H1 (cell line): ENCODE data around the gene PHLDB3. TPM values are rescaled to one million over a fixed set of nuclear protein-coding genes. Genes with fewer than 3 reads are reported as not detected.

Experiments
- CTCF ChIA-PET: fragments of 300-600 bp; sonication (Branson Sonifier 250); formaldehyde crosslinking; loops from one replicate; lab custom pipeline; 2021; ENCODE audit not compliant: partially characterized antibody; lab: Charles Lee
- POLR2A ChIA-PET: fragments of 300-600 bp; sonication (Branson Sonifier 250); formaldehyde crosslinking; loops from one replicate; lab custom pipeline; 2021; ENCODE audit warnings: inconsistent platforms; ENCODE audit not compliant: partially characterized antibody; lab: Charles Lee
- DNase-seq, 2 experiments: peaks; one replicate each; pipeline versions ENCODE4 v3.0.0 to v3.0.0-alpha.2; 2010 to 2022; ENCODE audit warnings: low spot score in 2 of 2, low read depth in 1 of 2, mixed read lengths in 1 of 2
- FAIRE-seq: peaks from 2 replicates; lab custom pipeline; 2011; peaks lifted over from hg19 to GRCh38; lab: Jason Lieb, UNC
- H2AFZ ChIP-seq: 2 replicates; pipeline ENCODE4 v1.8.1; 2012; ENCODE audit warnings: low read length, inconsistent platforms
- H2AK5ac ChIP-seq: 2 replicates; pipeline ENCODE4 v1.6.1; 2013; ENCODE audit warnings: low read depth, low read length
- H2BK120ac ChIP-seq: replicated peaks from 2 replicates; pipeline ENCODE3; 2013; ENCODE audit warnings: low read depth, low read length, inconsistent platforms
- H2BK12ac ChIP-seq: 2 replicates; pipeline ENCODE4 v1.6.1; 2013; ENCODE audit warnings: low read depth, low read length
- H2BK15ac ChIP-seq: 2 replicates; pipeline ENCODE4 v1.6.1; 2013; ENCODE audit warnings: low read length
- H2BK20ac ChIP-seq: 2 replicates; pipeline ENCODE4 v1.6.1; 2013; ENCODE audit warnings: low read length
- H2BK5ac ChIP-seq: 2 replicates; pipeline ENCODE4 v1.6.1; 2013; ENCODE audit warnings: low read depth, low read length
- H3K14ac ChIP-seq: 2 replicates; pipeline ENCODE4 v1.6.1; 2013; ENCODE audit warnings: inconsistent platforms; ENCODE audit not compliant: insufficient read length
- H3K18ac ChIP-seq: 2 replicates; pipeline ENCODE4 v1.6.1; 2013; ENCODE audit warnings: low read length; ENCODE audit errors: extremely low read depth
- H3K23ac ChIP-seq: 2 replicates; pipeline ENCODE4 v1.6.1; 2013; ENCODE audit warnings: inconsistent platforms; ENCODE audit not compliant: insufficient read length
- H3K23me2 ChIP-seq: 2 replicates; pipeline ENCODE4 v1.6.1; 2013; ENCODE audit warnings: low read depth, low read length
- H3K27ac ChIP-seq: 2 replicates; pipeline ENCODE4 v1.6.1; 2011; ENCODE audit warnings: low read depth, low read length, inconsistent platforms
- H3K27me3 ChIP-seq, 4 experiments: replicated peaks in 1 of 4; 1 replicate in 1 of 4; 2 replicates in 3 of 4; pipeline versions ENCODE4 v1.6.1 to v1.8.1; 2011 to 2013; ENCODE audit warnings: low read length in 3 of 4, mild to moderate bottlenecking in 3 of 4, inconsistent platforms in 2 of 4, mixed read lengths in 2 of 4, moderate library complexity in 1 of 4; ENCODE audit not compliant: control insufficient read depth in 3 of 4, insufficient read depth in 3 of 4; ENCODE audit errors: extremely low read depth in 1 of 4
- H3K36me3 ChIP-seq, 4 experiments: 2 replicates each; pipeline versions ENCODE4 v1.6.1 to v1.8.1; 2011 to 2013; ENCODE audit warnings: mild to moderate bottlenecking in 4 of 4, low read length in 3 of 4, moderate library complexity in 2 of 4, control low read depth in 1 of 4, inconsistent platforms in 1 of 4; ENCODE audit not compliant: insufficient read depth in 4 of 4, control insufficient read depth in 2 of 4
- H3K4ac ChIP-seq: replicated peaks from 2 replicates; pipeline ENCODE3; 2013; ENCODE audit warnings: low read length, low read depth, mixed read lengths, inconsistent platforms; ENCODE audit not compliant: insufficient read length
- H3K4me1 ChIP-seq, 4 experiments: replicated peaks in 1 of 4; 1 replicate in 1 of 4; 2 replicates in 3 of 4; pipeline versions ENCODE4 v1.6.1 to v1.8.1; 2011 to 2013; ENCODE audit warnings: low read length in 3 of 4, inconsistent platforms in 2 of 4, mixed read lengths in 1 of 4; ENCODE audit not compliant: insufficient read depth in 4 of 4, control insufficient read depth in 3 of 4
- H3K4me2 ChIP-seq, 2 experiments: 2 replicates each; pipeline versions ENCODE4 v1.6.1 to v1.8.1; 2011 to 2013; ENCODE audit warnings: low read depth in 2 of 2, low read length in 2 of 2, control low read depth in 1 of 2, inconsistent platforms in 1 of 2, mild to moderate bottlenecking in 1 of 2; ENCODE audit not compliant: insufficient read depth in 1 of 2
- H3K4me3 ChIP-seq, 4 experiments: fragments of 200-600, 300-600 bp in 1 of 4; sonication (generic), shearing (Covaris generic), sonication (Bioruptor Twin) in 1 of 4; 2 replicates each; pipeline versions ENCODE4 v1.5.1 to v1.8.1; 2011 to 2016; ENCODE audit warnings: low read length in 4 of 4, low read depth in 3 of 4, control low read depth in 2 of 4, inconsistent platforms in 2 of 4, mild to moderate bottlenecking in 2 of 4, mixed read lengths in 1 of 4, moderate library complexity in 1 of 4; ENCODE audit not compliant: insufficient read depth in 2 of 4; ENCODE audit errors: extremely low read depth in 1 of 4
- H3K56ac ChIP-seq: replicated peaks from 2 replicates; pipeline ENCODE3; 2013; ENCODE audit warnings: low read depth, mild to moderate bottlenecking, mixed read lengths, low read length, inconsistent platforms; ENCODE audit not compliant: insufficient read length
- H3K79me1 ChIP-seq: 2 replicates; pipeline ENCODE4 v1.6.1; 2013; ENCODE audit warnings: low read depth, low read length, control low read depth
- H3K79me2 ChIP-seq, 2 experiments: 2 replicates each; pipeline versions ENCODE4 v1.6.1 to v1.8.1; 2012 to 2013; ENCODE audit warnings: low read length in 2 of 2, mild to moderate bottlenecking in 2 of 2, inconsistent platforms in 1 of 2; ENCODE audit not compliant: insufficient read depth in 2 of 2, control insufficient read depth in 1 of 2
- H3K9ac ChIP-seq, 4 experiments: replicated peaks in 1 of 4; 1 replicate in 1 of 4; 2 replicates in 3 of 4; pipeline versions ENCODE4 v1.6.1 to v1.8.1; 2011 to 2013; ENCODE audit warnings: low read depth in 3 of 4, low read length in 3 of 4, control low read depth in 2 of 4, mild to moderate bottlenecking in 2 of 4, moderate library complexity in 2 of 4, inconsistent platforms in 1 of 4; ENCODE audit errors: extremely low read depth in 1 of 4
- H3K9me3 ChIP-seq, 2 experiments: 2 replicates each; pipeline versions ENCODE4 v1.6.1 to v1.8.1; 2012 to 2013; ENCODE audit warnings: mild to moderate bottlenecking in 2 of 2, moderate library complexity in 2 of 2, control low read depth in 1 of 2, inconsistent platforms in 1 of 2, low read depth in 1 of 2, low read length in 1 of 2, mixed read lengths in 1 of 2; ENCODE audit not compliant: insufficient read depth in 2 of 2
- H4K20me1 ChIP-seq, 2 experiments: replicated peaks in 1 of 2; 2 replicates each; pipeline versions ENCODE3 to v1.8.1; 2011 to 2013; ENCODE audit warnings: inconsistent platforms in 2 of 2, low read length in 2 of 2, mild to moderate bottlenecking in 1 of 2; ENCODE audit not compliant: insufficient read depth in 2 of 2, control insufficient read depth in 1 of 2
- H4K5ac ChIP-seq: 2 replicates; pipeline ENCODE4 v1.6.1; 2013; ENCODE audit warnings: low read length, low read depth, mixed read lengths, inconsistent platforms; ENCODE audit not compliant: insufficient read length
- H4K8ac ChIP-seq: 2 replicates; pipeline ENCODE4 v1.8.0; 2013; ENCODE audit warnings: mild to moderate bottlenecking, moderate library complexity, low read length, inconsistent platforms; ENCODE audit not compliant: insufficient read depth; ENCODE audit errors: extremely low read depth
- H4K91ac ChIP-seq: replicated peaks from 2 replicates; pipeline ENCODE3; 2013; ENCODE audit warnings: low read length, mixed read lengths, inconsistent platforms; ENCODE audit not compliant: insufficient read length
- BRCA1 ChIP-seq: IDR thresholded peaks from 2 replicates; pipeline ENCODE4 v1.6.1; 2012; ENCODE audit warnings: low read depth, low read length, improper control_type of control experiment
- CTCF ChIP-seq, 3 experiments: IDR thresholded peaks; 1 replicate in 2 of 3; 2 replicates in 1 of 3; pipeline versions ENCODE4 v1.5.1 to v1.6.1; 2011; ENCODE audit warnings: low read length in 3 of 3, mild to moderate bottlenecking in 3 of 3, inconsistent platforms in 2 of 3, low read depth in 1 of 3, moderate library complexity in 1 of 3; ENCODE audit not compliant: insufficient read depth in 1 of 3; ENCODE audit errors: control extremely low read depth in 1 of 3
- EP300 ChIP-seq, 2 experiments: IDR thresholded peaks; 1 replicate in 1 of 2; 2 replicates in 1 of 2; pipeline ENCODE4 v1.6.1; 2011 to 2012; ENCODE audit warnings: low read depth in 2 of 2, low read length in 2 of 2, mild to moderate bottlenecking in 2 of 2, borderline replicate concordance in 1 of 2, inconsistent platforms in 1 of 2, moderate library complexity in 1 of 2
- KDM4A ChIP-seq: IDR thresholded peaks from one replicate; pipeline ENCODE4 v1.7.1; 2012; ENCODE audit warnings: low read depth, mild to moderate bottlenecking, moderate library complexity, low read length, inconsistent platforms; ENCODE audit not compliant: severe bottlenecking
- SIX5 ChIP-seq: IDR thresholded peaks from 2 replicates; pipeline ENCODE4 v1.6.1; 2011; ENCODE audit warnings: mild to moderate bottlenecking, low read depth, low read length
- ZNF274 ChIP-seq: IDR thresholded peaks from 2 replicates; pipeline ENCODE4 v1.7.0; 2012; ENCODE audit warnings: low read length, borderline replicate concordance; ENCODE audit errors: extremely low read depth
- WGBS, 2 experiments: shearing (Covaris generic) in 1 of 2; methylation state at CpG; one replicate each; pipeline versions ENCODE4 v1.1.6 to v1.1.7; 2013 to 2015; ENCODE audit warnings: low lambda C conversion rate in 2 of 2, mixed read lengths in 2 of 2, inconsistent platforms in 1 of 2, low coverage in 1 of 2, missing lambda C conversion rate in 1 of 2; ENCODE audit not compliant: insufficient replicate concordance in 2 of 2, insufficient coverage in 1 of 2, insufficient read length in 1 of 2; ENCODE audit errors: extremely low coverage in 1 of 2, missing lambda C conversion rate in 1 of 2; 5-methylcytosine and 5-hydroxymethylcytosine counted together
- polyA plus RNA-seq, 7 experiments: library from polyadenylated mRNA; depleted of rRNA in 3 of 7; stranded (reverse) in 5 of 7; unstranded in 2 of 7; fragments of >200 nt in 5 of 7; fragments of 200-250 nt in 2 of 7; gene quantifications; 1 replicate in 5 of 7; 2 replicates in 1 of 7; 4 replicates in 1 of 7; pipeline versions ENCODE4 v1.2.1 to v1.2.3, GENCODE V29; 2011 to 2013; ENCODE audit warnings: missing spikeins in 2 of 7, mixed read lengths in 2 of 7
- total RNA-seq: library from RNA; stranded (reverse); fragmentation: NEBNext Ultra II Directional; extraction: Animal tissue kit (Norgen Biotek cat#: 25700); gene quantifications from 2 replicates; pipeline ENCODE4 v1.2.1, GENCODE V29; 2021

PHLDB3 gene
- total and polyA plus RNA-seq, 2 of the 8 experiments (the other 6 are each of a cell fraction or from before 2014, with no cell fraction given): 4.0 to 8.5 TPM

- H3K79me2 ChIP-seq: no peaks in the 10 kb centered on the region
- H3K23me2 ChIP-seq: peaks cover 8% of the 10 kb centered on the region; the same call in 1 of the 2 replicates
- WGBS, 2 experiments: 99% methylated on average over 4 of the region's 4 CpGs; no CpG with 5 or more reads in 1 of the 2 experiments
- no peak overlapping the region for H3K4me2 ChIP-seq
- H3K27me3 ChIP-seq: peaks cover 0 to 17% (median 14%) of the 10 kb centered on the region in 4 experiments; a peak in 6 of 7 replicates
- no peak overlapping the region for H2BK120ac ChIP-seq
- TF ChIP-seq EP300 (IDR thresholded peaks at IDR 0.05; ENCODE audit: borderline replicate concordance in 1 of 2, low read depth in 2 of 2, low read length in 2 of 2): no peak
- TF ChIP-seq KDM4A: no peak
- TF ChIP-seq ZNF274: no peak
- no peak for TF ChIP-seq CTCF (IDR thresholded peaks at IDR 0.05; ENCODE audit: control extremely low read depth in 1 of 3, insufficient read depth in 1 of 3, low read depth in 1 of 3, low read length in 3 of 3)
- TF ChIP-seq BRCA1: no peak
- TF ChIP-seq SIX5: no peak
- no peak overlapping the region for H4K91ac ChIP-seq
- no peak overlapping the region for H2BK5ac ChIP-seq
- H3K27ac ChIP-seq: no peak overlapping the region
- CTCF ChIA-PET: no interaction called here
- no peaks in the 10 kb centered on the region for H4K20me1 ChIP-seq
- no peak overlapping the region for H4K5ac ChIP-seq
- H3K79me1 ChIP-seq: no peaks in the 10 kb centered on the region
- H3K36me3 ChIP-seq: no peaks in the 10 kb centered on the region
- H3K9me3 ChIP-seq: no peaks in the 10 kb centered on the region
- no peak overlapping the region for H3K56ac ChIP-seq
- H3K23ac ChIP-seq: no peak overlapping the region
- H3K4me1 ChIP-seq: peaks cover 0 to 8% (median 2%) of the 10 kb centered on the region in 4 experiments; a peak in 4 of 7 replicates
- H3K14ac ChIP-seq: no peak overlapping the region
- H3K18ac ChIP-seq: no peak overlapping the region
- H2BK15ac ChIP-seq: no peak overlapping the region
- no peak overlapping the region for H2BK12ac ChIP-seq
- no peak overlapping the region for H3K9ac ChIP-seq
- FAIRE-seq (no peak), DNase-seq (no peak)
- no peak overlapping the region for H2AK5ac ChIP-seq
- H2BK20ac ChIP-seq: no peak overlapping the region
- no peak overlapping the region for H3K4ac ChIP-seq
- H4K8ac ChIP-seq: no peak overlapping the region
- POLR2A ChIA-PET: no interaction called here
- no peak overlapping the region for H3K4me3 ChIP-seq
- H2AFZ ChIP-seq: no peak overlapping the region
These were observed 36.0 kb downstream of the PHLDB3 start for GRCh38 chr19:43468354-43469159.
